SK-N-SH (cell line): ENCODE measurements around the gene UST.

Source experiments
- CTCF ChIP-seq: fragments of 200-600 bp; sonication (generic); IDR thresholded peaks from 2 replicates; pipeline ENCODE4 v1.6.1; 2017; ENCODE audit warnings: antibody characterized with exemption, mild to moderate bottlenecking, moderate library complexity
- EP300 ChIP-seq, 2 experiments: IDR thresholded peaks; 2 replicates each; pipeline versions ENCODE4 v1.4.0 to v1.6.1; 2012; ENCODE audit warnings: borderline replicate concordance in 1 of 2, low read depth in 1 of 2, low read length in 1 of 2
- EZH2phosphoT487 ChIP-seq: fragments of 200-600 bp; sonication (generic); IDR thresholded peaks from 2 replicates; pipeline ENCODE4 v1.6.1; 2017; ENCODE audit warnings: low read depth, mixed run types, mild to moderate bottlenecking, antibody characterized with exemption, moderate library complexity, borderline replicate concordance
- JUND ChIP-seq: IDR thresholded peaks from 2 replicates; pipeline ENCODE4 v1.4.0; 2012
- MXI1 ChIP-seq: IDR thresholded peaks from 2 replicates; pipeline ENCODE4 v1.6.1; 2012; ENCODE audit warnings: mild to moderate bottlenecking, low read depth, low read length, improper control_type of control experiment
- NRF1 ChIP-seq: IDR thresholded peaks from 2 replicates; pipeline ENCODE4 v1.6.1; 2012; ENCODE audit warnings: low read depth, mild to moderate bottlenecking, low read length
- POLR2AphosphoS5 ChIP-seq: IDR thresholded peaks from 2 replicates; pipeline ENCODE4 v1.6.1; 2012; ENCODE audit warnings: low read depth, low read length
- TAF1 ChIP-seq: IDR thresholded peaks from 2 replicates; pipeline ENCODE4 v1.6.1; 2012; ENCODE audit warnings: low read depth, mild to moderate bottlenecking, low read length, moderate library complexity, borderline replicate concordance
- TEAD4 ChIP-seq: IDR thresholded peaks from 2 replicates; pipeline ENCODE4 v1.4.0; 2012; ENCODE audit warnings: mild to moderate bottlenecking, borderline replicate concordance; ENCODE audit not compliant: insufficient read depth
- USF1 ChIP-seq: IDR thresholded peaks from 2 replicates; pipeline ENCODE4 v1.4.0; 2012; ENCODE audit warnings: low read depth, borderline replicate concordance
- YY1 ChIP-seq: IDR thresholded peaks from 2 replicates; pipeline ENCODE4 v1.4.0; 2012; ENCODE audit warnings: low read depth, mild to moderate bottlenecking
- ZBTB33 ChIP-seq: IDR thresholded peaks from 2 replicates; pipeline ENCODE4 v1.4.0; 2012; ENCODE audit warnings: low read depth, borderline replicate concordance

GRCh38 chr6:148837941-148838340, 91.1 kb downstream of the UST start:
- TF ChIP-seq EP300 (IDR thresholded peaks at IDR 0.05; ENCODE audit: borderline replicate concordance in 1 of 2, low read depth in 1 of 2, low read length in 1 of 2) (no peak), CTCF (no peak), EZH2phosphoT487 (no peak), MXI1 (no peak), POLR2AphosphoS5 (no peak), USF1 (no peak), TAF1 (no peak), YY1 (no peak), ZBTB33 (no peak), NRF1 (no peak), TEAD4 (no peak), JUND (no peak)
